Activated naive CD8-positive, alpha-beta T cell treated with anti-CD3 and anti-CD28 coated beads, Interleukin-2, amount 50 U/mL, for 16 hours (primary cell): Measurements from ENCODE around the gene RNF115.

Source experiments
- DNase-seq: peaks from one replicate; pipeline ENCODE4 v3.0.0-alpha.2; 2020; ENCODE audit warnings: low read depth, low spot score

Gene RNF115

DNA sequence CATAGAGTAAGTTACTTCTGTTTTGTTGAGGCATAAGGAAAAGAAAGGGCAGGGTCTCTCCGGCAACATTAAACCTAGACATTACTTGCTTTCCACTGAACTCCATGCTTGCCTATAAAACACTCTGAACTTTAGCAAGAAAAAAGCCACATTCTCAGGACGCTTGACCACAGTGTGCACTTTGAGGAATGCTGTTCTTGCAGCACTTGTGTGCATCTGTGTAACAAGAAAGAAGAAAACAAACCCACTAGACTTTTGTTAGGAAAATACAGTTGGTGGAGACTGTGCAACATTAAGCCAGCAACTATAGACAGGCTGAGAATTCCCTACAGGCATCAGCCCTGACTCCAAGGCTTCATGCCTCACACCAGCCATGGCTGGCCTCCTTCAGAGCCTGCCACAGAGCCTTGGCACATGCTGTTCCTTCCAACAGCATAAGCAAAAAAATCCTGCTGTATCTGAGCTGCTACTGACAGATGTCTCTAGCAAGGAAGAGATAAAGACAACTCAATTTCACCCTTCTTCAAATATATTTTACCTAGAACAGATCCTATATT, 122.5 kb downstream of the RNF115 start:
- no peak for DNase-seq

DNA sequence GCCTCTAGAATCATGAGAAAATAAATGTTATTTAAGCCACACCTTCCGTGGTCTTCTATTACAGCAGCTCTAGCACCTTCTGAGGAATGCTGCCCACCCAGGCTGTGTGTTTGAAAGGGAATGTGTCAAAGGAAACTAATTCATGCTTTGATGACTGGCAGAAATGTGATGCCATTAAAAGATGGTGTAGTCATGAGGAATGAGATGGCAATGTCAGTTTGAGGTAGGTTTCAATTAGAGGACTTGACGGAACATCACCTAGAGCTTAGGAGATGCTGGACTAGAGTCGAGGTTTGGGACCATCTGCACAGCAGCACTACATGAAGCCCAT, 127.3 kb downstream of the RNF115 start:
- no peak for DNase-seq

DNA sequence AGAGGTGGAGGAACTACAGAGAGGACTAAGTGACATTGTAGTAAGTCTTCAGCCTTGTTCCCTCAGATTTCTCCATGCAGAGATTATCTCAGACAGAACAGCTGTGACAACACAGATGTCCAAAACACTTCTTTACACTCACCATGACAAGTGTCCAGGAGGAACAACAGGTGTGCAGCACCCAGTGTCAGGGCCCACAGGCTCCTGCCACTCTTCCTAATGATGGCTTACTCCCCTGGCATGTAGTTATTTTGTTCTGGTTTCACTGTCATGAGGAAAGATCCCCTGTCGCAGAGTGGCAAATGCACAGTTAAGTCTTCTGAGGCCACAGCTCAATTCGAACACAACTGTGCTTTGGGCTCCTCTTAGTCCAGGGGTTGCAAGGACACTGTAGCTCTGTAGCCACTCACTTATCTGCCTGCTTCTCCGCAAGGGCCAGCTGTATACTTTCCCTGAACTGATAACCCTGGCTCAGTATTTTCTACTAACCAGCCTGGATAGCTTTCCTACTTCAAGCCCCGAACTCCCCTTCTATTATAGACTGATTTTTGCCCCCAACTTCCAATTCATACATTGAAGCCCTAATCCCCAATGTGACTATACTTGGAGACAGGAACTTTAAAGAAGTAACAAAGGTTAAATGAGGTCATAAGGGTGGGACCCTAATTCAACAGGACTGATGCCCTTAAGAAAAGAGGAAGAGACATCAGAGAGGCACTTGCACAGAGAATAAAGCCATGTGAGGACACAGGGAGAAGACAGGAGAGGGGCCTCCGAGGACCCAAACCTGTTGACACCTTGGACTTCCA, 127.9 kb downstream of the RNF115 start:
- DNase-seq = no peak

DNA sequence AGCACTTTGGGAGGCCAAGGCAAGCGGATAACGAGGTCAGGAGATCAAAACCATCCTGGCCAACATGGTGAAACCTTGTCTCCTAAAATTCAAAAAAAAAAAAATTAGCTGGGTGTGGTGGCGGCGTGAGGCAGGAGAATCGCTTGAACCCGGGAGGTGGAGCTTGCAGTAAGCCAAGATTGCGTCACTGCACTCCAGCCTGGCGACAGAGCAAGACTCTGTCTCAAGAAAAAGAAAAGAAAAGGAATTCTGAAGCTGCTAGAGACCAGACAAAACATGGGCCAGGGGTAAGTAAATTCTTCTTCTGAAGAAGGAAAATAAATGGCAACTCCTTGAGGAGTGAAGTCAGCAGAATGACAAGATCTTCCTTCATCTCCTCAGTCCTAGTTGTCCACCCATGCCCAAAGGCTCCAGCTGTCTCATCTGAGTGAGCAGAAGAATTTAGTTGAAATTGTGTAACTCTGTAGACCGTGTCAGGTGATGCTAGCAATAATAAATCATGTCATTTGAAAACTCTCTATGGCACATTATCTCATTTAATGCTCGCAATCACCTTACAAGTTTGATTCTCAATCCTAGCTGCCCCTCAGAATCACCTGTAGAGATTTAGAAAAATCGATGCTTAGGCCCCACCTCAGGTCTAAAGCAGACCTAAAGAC, 131.0 kb downstream of the RNF115 start:
- no peak for DNase-seq

DNA sequence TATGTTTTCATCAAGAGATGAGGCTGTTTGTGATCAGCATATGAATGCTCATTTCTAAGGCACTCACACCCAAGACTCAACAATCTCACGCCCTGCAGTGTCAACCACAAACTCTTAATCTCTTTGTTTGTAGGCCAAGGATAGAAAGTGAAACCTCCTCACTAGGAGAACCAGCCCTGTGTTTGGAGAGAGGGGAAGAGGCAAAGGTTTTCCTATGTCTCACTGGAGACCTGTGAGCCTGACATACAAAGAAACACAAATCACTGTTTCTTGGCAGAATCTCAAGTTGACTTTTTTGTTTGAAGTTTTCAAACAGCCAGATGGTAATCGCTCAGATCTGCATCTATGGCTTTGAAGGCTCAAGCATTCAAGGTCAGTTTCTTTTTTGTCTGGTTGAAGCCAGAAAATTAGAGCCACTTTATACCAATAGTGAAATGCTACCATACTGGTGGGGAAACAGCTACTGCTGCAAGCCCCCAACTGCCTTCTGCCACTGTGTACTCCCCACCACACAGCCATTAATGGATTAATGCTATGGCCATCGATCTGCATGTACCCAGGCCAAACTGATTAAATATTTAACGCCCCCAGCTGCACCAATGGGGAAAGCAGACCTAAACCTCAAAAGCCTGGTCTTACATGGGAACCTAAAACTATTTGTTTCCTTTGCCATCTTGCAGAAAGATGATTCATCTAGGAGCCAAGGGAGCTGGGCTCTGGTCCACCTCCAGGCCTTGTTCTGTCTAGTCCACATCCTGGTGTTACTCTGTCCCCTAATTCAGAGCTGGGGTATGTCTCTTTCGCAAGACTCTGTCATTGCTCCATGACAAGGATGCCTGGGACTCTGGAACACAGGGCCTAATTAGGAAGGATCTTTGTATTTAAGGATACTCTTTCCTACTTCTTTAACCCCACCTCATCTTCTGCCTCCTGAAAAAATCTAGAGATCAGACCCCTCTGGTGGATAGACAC, 133.0 kb downstream of the RNF115 start:
- peak; percentile 1 for DNase-seq

DNA sequence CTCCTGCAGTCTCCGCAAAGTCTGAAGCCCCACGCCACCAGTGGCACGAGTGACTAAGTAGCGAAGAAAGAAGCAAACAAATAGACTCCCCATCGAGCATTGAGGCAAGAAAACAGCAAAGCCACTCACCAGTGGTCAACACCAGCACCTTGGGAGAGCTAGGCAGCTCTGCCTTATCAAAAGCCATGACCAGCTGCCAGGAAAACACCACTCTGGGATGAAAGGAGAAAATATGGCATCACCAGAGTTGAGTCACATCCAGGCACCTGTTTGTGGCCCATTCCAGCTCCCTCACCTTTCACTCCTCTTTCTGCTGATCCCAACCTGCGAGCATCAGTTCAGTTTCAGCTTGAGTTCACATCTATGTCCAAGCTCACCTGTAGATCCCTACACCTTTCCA, 134.0 kb downstream of the RNF115 start:
- no peak for DNase-seq

DNA sequence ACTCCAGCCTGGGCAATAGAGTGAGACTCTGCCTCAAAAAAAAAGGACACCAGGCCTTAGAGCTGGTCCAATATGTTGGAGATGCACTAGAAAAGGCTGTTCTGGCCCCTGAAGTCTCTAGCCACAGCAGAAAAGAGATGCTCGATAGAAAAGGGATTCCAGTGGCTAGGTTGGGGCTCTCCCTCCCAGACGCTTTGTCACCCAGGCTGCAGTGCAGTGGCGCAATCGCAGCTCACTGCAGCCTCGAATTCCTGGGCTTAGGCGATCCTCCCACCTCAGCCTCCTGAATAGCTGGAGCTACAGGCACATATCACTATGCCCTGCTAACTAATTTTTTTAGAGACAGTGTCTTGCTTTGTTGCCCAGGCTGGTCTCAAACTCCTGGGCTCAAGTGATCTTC, 135.0 kb downstream of the RNF115 start:
- no peak for DNase-seq
